IMR-90 (cell line): Measurements from ENCODE around the gene TSHZ1.

ENCODE experiments used
- BHLHE40 ChIP-seq: fragments of 150-350 bp; IDR thresholded peaks from 2 replicates; pipeline ENCODE4 v1.6.1; 2016; ENCODE audit warnings: mild to moderate bottlenecking, low read depth, low read length
- CTCF ChIP-seq: conservative IDR thresholded peaks from 2 replicates; pipeline ENCODE4 v1.5.1; 2012; ENCODE audit warnings: mild to moderate bottlenecking, low read depth, low read length, improper control_type of control experiment
- POLR2A ChIP-seq: IDR thresholded peaks from 2 replicates; pipeline ENCODE4 v1.6.1; 2012; ENCODE audit warnings: mild to moderate bottlenecking, low read depth, low read length
- RCOR1 ChIP-seq: IDR thresholded peaks from 2 replicates; pipeline ENCODE4 v1.6.1; 2012; ENCODE audit warnings: mild to moderate bottlenecking, low read length, improper control_type of control experiment; ENCODE audit not compliant: insufficient replicate concordance

DNA sequence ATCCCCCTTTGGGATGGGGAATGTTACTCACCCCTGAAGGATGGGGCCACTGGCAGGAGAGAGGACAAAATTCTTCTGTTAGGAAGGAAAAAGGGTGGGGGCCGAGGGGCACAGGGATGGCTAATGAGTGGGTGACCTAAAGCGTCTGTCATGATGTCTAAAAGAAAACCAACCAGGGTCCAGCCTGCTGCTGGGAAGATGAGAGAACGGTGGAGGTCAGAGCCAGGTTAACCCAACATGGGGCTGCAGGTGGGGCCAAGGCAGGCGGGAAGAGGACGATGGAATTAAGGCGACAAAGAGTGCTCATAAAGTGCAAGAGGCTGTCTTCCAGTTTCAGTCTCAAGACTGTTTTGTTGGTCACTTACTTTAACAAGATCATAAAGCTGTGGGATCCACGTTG is 126.8 kb downstream of the TSHZ1 start:
- TF ChIP-seq BHLHE40 (no peak), CTCF (no peak), RCOR1 (no peak), POLR2A (no peak)
